ENCODE measurements around the gene RYR1.

DNA sequence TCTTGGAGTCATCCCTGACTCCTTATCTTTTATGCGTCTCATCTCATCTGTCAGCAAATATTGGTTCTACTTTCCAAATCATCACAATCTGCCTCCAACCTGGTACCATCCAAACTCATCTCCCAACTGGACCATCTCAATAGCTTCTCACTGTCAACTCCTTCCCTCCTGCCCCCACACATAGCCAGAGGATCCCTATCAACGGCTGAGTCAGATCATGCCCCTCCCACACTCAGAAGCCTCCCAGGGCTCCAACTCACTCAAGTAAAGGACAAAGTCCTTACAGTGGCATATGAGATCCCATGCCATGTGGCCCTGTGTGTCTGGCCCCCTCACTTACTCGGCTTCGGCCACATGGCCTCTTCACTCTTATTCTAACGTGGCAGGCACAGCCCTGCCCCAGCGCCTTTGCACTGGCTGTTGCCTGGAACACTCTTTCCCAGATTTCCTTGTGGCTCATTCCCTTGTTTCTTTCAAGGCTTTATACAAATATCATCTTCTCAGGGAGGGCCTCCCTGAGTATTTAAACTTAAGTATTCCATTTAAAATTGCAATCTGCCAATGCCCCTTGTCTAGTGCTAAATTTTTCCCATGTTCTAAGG, 40.7 kb upstream of the RYR1 start:
- TF ChIP-seq, protein P1, sequence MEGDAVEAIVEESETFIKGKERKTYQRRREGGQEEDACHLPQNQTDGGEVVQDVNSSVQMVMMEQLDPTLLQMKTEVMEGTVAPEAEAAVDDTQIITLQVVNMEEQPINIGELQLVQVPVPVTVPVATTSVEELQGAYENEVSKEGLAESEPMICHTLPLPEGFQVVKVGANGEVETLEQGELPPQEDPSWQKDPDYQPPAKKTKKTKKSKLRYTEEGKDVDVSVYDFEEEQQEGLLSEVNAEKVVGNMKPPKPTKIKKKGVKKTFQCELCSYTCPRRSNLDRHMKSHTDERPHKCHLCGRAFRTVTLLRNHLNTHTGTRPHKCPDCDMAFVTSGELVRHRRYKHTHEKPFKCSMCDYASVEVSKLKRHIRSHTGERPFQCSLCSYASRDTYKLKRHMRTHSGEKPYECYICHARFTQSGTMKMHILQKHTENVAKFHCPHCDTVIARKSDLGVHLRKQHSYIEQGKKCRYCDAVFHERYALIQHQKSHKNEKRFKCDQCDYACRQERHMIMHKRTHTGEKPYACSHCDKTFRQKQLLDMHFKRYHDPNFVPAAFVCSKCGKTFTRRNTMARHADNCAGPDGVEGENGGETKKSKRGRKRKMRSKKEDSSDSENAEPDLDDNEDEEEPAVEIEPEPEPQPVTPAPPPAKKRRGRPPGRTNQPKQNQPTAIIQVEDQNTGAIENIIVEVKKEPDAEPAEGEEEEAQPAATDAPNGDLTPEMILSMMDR (IDR thresholded peaks at IDR 0.05), result no peak
- TF ChIP-seq POLR2A (IDR thresholded peaks at IDR 0.05), result no peak
